GM20000 (cell line): ENCODE results near the gene EMILIN1.

Source experiments
- DNase-seq: peaks from one replicate; pipeline ENCODE4 v3.0.0; 2012; ENCODE audit warnings: low spot score
- TF ChIP-seq, protein P1 (sequence below): IDR thresholded peaks from 2 replicates; pipeline ENCODE4 v1.5.1; 2012; ENCODE audit warnings: mild to moderate bottlenecking, control low read depth; ENCODE audit errors: extremely low read depth, missing control alignments

The EMILIN1 gene

GRCh38 chr2:27133195-27133875 lies 54.9 kb downstream of the EMILIN1 start:
- DNase-seq, result peak; percentile 53
- TF ChIP-seq, protein P1, sequence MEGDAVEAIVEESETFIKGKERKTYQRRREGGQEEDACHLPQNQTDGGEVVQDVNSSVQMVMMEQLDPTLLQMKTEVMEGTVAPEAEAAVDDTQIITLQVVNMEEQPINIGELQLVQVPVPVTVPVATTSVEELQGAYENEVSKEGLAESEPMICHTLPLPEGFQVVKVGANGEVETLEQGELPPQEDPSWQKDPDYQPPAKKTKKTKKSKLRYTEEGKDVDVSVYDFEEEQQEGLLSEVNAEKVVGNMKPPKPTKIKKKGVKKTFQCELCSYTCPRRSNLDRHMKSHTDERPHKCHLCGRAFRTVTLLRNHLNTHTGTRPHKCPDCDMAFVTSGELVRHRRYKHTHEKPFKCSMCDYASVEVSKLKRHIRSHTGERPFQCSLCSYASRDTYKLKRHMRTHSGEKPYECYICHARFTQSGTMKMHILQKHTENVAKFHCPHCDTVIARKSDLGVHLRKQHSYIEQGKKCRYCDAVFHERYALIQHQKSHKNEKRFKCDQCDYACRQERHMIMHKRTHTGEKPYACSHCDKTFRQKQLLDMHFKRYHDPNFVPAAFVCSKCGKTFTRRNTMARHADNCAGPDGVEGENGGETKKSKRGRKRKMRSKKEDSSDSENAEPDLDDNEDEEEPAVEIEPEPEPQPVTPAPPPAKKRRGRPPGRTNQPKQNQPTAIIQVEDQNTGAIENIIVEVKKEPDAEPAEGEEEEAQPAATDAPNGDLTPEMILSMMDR, result no peak

GRCh38 chr2:27133905-27134780 lies 55.7 kb downstream of the EMILIN1 start, which contains the start of gene PREB:
Gene PREB (minus strand): TSS chr2:27134636. CDS start chr2:27134421, 215 bp downstream.
- TF ChIP-seq, protein P1, result peak; percentile 10
- peak; percentile 100 for DNase-seq

GRCh38 chr2:27134781-27135477 lies 56.5 kb downstream of the EMILIN1 start:
- DNase-seq, result no peak
- TF ChIP-seq, protein P1, result no peak

- no peak for DNase-seq
- TF ChIP-seq, protein P1, result no peak
Measured at GRCh38 chr2:27135478-27135955, 57.1 kb downstream of the EMILIN1 start.
